GM23338 (cell line): ENCODE measurements around the gene KRTAP10-6. TPM values are rescaled to one million over a fixed set of nuclear protein-coding genes. Genes with fewer than 3 reads are reported as not detected.

Experiments
- ATAC-seq: fragments of 200-7000 bp; cut with Tn5 transposase; 3 replicates; pipeline ENCODE4 v1.9.1; 2020
- DNase-seq: peaks from one replicate; pipeline ENCODE4 v3.0.0-alpha.2; 2015; ENCODE audit warnings: low spot score
- H2AFZ ChIP-seq: fragments of 200-600 bp; sonication (generic); 2 replicates; pipeline ENCODE4 v1.8.0; 2016; ENCODE audit warnings: antibody characterized with exemption, mild to moderate bottlenecking, moderate library complexity
- H3F3A ChIP-seq: fragments of 200-600 bp; sonication (generic); replicated peaks from 2 replicates; pipeline ENCODE4 v1.8.0; 2017; ENCODE audit warnings: antibody characterized with exemption, mixed run types, low read depth
- H3K27ac ChIP-seq: fragments of 200-600 bp; sonication (generic); 2 replicates; pipeline ENCODE4 v1.6.1; 2016; ENCODE audit warnings: low read depth
- H3K27me3 ChIP-seq: fragments of 200-600 bp; sonication (generic); 2 replicates; pipeline ENCODE4 v1.8.0; 2016; ENCODE audit warnings: mild to moderate bottlenecking, mixed run types, moderate library complexity; ENCODE audit not compliant: insufficient read depth
- H3K36me3 ChIP-seq: fragments of 200-600 bp; sonication (generic); 2 replicates; pipeline ENCODE4 v1.8.0; 2016; ENCODE audit warnings: mild to moderate bottlenecking; ENCODE audit not compliant: insufficient read depth
- H3K4me1 ChIP-seq: fragments of 200-600 bp; sonication (generic); 2 replicates; pipeline ENCODE4 v1.8.0; 2016; ENCODE audit warnings: mild to moderate bottlenecking, moderate library complexity; ENCODE audit not compliant: insufficient read depth
- H3K4me2 ChIP-seq: fragments of 200-600 bp; sonication (generic); 2 replicates; pipeline ENCODE4 v1.7.1; 2017; ENCODE audit warnings: mixed run types
- H3K4me3 ChIP-seq: fragments of 200-600 bp; sonication (generic); 2 replicates; pipeline ENCODE4 v1.6.1; 2016; ENCODE audit warnings: mixed run types
- H3K79me2 ChIP-seq: fragments of 200-600 bp; sonication (generic); replicated peaks from 2 replicates; pipeline ENCODE4 v1.8.0; 2017; ENCODE audit warnings: mild to moderate bottlenecking; ENCODE audit not compliant: insufficient read depth
- H3K9me2 ChIP-seq: fragments of 200-600 bp; sonication (generic); 2 replicates; pipeline ENCODE4 v1.8.0; 2017; ENCODE audit not compliant: insufficient read depth
- H4K20me1 ChIP-seq: fragments of 200-600 bp; sonication (generic); replicated peaks from 2 replicates; pipeline ENCODE4 v1.8.0; 2017; ENCODE audit warnings: mild to moderate bottlenecking; ENCODE audit not compliant: insufficient read depth
- H3K27ac Mint-ChIP-seq: 2 replicates; pipeline ENCODE4 v1.8.0; 2020; ENCODE audit warnings: inconsistent platforms, mild to moderate bottlenecking, moderate library complexity, mixed read lengths
- H3K27me3 Mint-ChIP-seq: 3 replicates; pipeline ENCODE4 v1.8.0; 2022; ENCODE audit warnings: low read depth, mild to moderate bottlenecking, moderate library complexity, mixed read lengths, inconsistent platforms; ENCODE audit not compliant: insufficient read depth, poor library complexity
- H3K36me3 Mint-ChIP-seq: 3 replicates; pipeline ENCODE4 v1.8.0; 2021; ENCODE audit warnings: low read depth, mild to moderate bottlenecking, inconsistent platforms, moderate library complexity, mixed read lengths
- H3K4me1 Mint-ChIP-seq: 3 replicates; pipeline ENCODE4 v1.8.0; 2020; ENCODE audit warnings: mild to moderate bottlenecking, inconsistent platforms, mixed read lengths
- H3K4me3 Mint-ChIP-seq: 3 replicates; pipeline ENCODE4 v1.8.0; 2021; ENCODE audit warnings: moderate library complexity, mild to moderate bottlenecking, inconsistent platforms, mixed read lengths
- H3K9me3 Mint-ChIP-seq: 3 replicates; pipeline ENCODE4 v1.8.0; 2020; ENCODE audit warnings: moderate library complexity, mild to moderate bottlenecking, inconsistent platforms, mixed read lengths
- CREB1 ChIP-seq: fragments of 250-450 bp; sonication (Bioruptor Pico); IDR thresholded peaks from 2 replicates; pipeline ENCODE4 v1.5.0; 2020; ENCODE audit warnings: low read depth, mild to moderate bottlenecking, moderate library complexity
- EZH2 ChIP-seq: fragments of 200-600 bp; sonication (generic); IDR thresholded peaks from one replicate; pipeline ENCODE4 v1.8.0; 2017; ENCODE audit warnings: antibody characterized with exemption, mild to moderate bottlenecking, low read depth; ENCODE audit not compliant: unreplicated experiment
- EZH2phosphoT487 ChIP-seq: fragments of 200-600 bp; sonication (generic); IDR thresholded peaks from one replicate; pipeline ENCODE4 v1.8.1; 2018; ENCODE audit warnings: antibody characterized with exemption; ENCODE audit not compliant: unreplicated experiment
- JUNB ChIP-seq: IDR thresholded peaks from one replicate; pipeline ENCODE4 v1.6.1; 2016; ENCODE audit warnings: antibody characterized with exemption; ENCODE audit not compliant: unreplicated experiment
- NANOG ChIP-seq: IDR thresholded peaks from 2 replicates; pipeline ENCODE4 v1.6.1; 2016; ENCODE audit warnings: antibody characterized with exemption, borderline replicate concordance
- POLR2AphosphoS5 ChIP-seq: IDR thresholded peaks from 2 replicates; pipeline ENCODE4 v1.6.1; 2016; ENCODE audit warnings: antibody characterized with exemption, low read depth
- ZNF114 ChIP-seq: fragments of 250-450 bp; sonication (Bioruptor Pico); IDR thresholded peaks from 2 replicates; pipeline ENCODE4 v1.5.0; 2020; ENCODE audit warnings: mild to moderate bottlenecking, moderate library complexity
- ZNF331 ChIP-seq: fragments of 250-450 bp; sonication (Bioruptor Pico); IDR thresholded peaks from 2 replicates; pipeline ENCODE4 v1.5.0; 2020; ENCODE audit warnings: low read depth, mild to moderate bottlenecking, moderate library complexity
- polyA plus RNA-seq: library from polyadenylated mRNA; unstranded; fragments of >200 nt; fragmentation: Nextera tagmentation; extraction: Ambion mirVana; gene quantifications from 2 replicates; pipeline ENCODE4 v1.2.1, GENCODE V29; 2016
- total RNA-seq: library from RNA; depleted of rRNA; stranded (reverse); fragments of >200 nt; shearing (Covaris generic); gene quantifications from 2 replicates; pipeline ENCODE4 v1.2.3, GENCODE V29; 2014
- TF ChIP-seq, protein P1 (sequence below): IDR thresholded peaks from 2 replicates; pipeline ENCODE4 v1.6.1; 2016; ENCODE audit warnings: antibody characterized with exemption
- TF ChIP-seq, protein P2 (sequence below), 2 experiments: fragments of 200-600 bp in 1 of 2; sonication (generic) in 1 of 2; conservative IDR thresholded peaks; 2 replicates each; pipeline versions ENCODE4 v1.5.1 to v1.6.1; 2016 to 2017; ENCODE audit warnings: antibody characterized with exemption in 2 of 2, low read depth in 2 of 2, mild to moderate bottlenecking in 2 of 2, moderate library complexity in 1 of 2
- TF ChIP-seq, protein P3 (sequence below): fragments of 250-450 bp; sonication (Bioruptor Pico); IDR thresholded peaks from 2 replicates; pipeline ENCODE4 v1.5.0; 2020; ENCODE audit warnings: mild to moderate bottlenecking, moderate library complexity
- TF ChIP-seq, protein P4 (sequence below): IDR thresholded peaks from one replicate; pipeline ENCODE4 v1.6.1; 2018; ENCODE audit warnings: antibody characterized with exemption; ENCODE audit not compliant: unreplicated experiment

The KRTAP10-6 gene
- total and polyA plus RNA-seq, 2 experiments from 2014 or later, result not detected

DNA sequence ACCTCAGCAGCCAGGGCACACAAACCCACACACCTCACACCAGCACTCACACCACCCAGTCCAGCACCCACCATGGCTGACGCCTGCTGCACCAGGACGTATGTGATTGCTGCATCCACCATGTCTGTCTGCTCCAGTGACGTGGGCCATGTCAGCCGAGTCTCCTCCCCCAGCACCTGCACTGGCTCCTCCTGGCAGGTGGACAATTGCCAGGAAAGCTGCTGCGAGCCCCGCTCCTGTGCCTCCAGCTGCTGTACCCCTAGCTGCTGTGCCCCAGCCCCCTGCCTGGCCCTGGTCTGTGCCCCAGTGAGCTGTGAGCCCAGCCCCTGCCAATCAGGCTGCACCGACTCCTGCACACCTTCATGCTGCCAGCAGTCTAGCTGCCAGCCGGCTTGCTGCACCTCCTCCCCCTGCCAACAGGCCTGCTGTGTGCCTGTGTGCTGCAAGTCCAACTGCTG lies 19.8 kb upstream of the KRTAP10-6 start, which contains the start of gene KRTAP10-8:
Gene KRTAP10-8 (plus strand): TSS at position 51 of the 458 bp plus-strand sequence. CDS start 22 bp downstream, at position 73.
- peaks cover 8% of the 10 kb centered on the region for H3K27me3 Mint-ChIP-seq
- H3K27me3 ChIP-seq, result no peaks in the 10 kb centered on the region
- DNase-seq, result no peak
- no peaks in the 10 kb centered on the region for H4K20me1 ChIP-seq
- H3K4me1 Mint-ChIP-seq, result peaks cover 11% of the 10 kb centered on the region
- no peak within 1 kb of the TSS for H3K27ac Mint-ChIP-seq
- no peak within 1 kb of the TSS for H3K27ac ChIP-seq
- H3K4me1 ChIP-seq, result no peaks in the 10 kb centered on the region
- H3K36me3 Mint-ChIP-seq, result peaks cover 19% of the 10 kb centered on the region
- peaks cover 43% of the 10 kb centered on the region for H3K9me3 Mint-ChIP-seq
- no peak within 1 kb of the TSS for H3K4me2 ChIP-seq
- no peaks in the 10 kb centered on the region for H3K79me2 ChIP-seq
- no peaks in the 10 kb centered on the region for H3F3A ChIP-seq
- TF ChIP-seq, protein P1, sequence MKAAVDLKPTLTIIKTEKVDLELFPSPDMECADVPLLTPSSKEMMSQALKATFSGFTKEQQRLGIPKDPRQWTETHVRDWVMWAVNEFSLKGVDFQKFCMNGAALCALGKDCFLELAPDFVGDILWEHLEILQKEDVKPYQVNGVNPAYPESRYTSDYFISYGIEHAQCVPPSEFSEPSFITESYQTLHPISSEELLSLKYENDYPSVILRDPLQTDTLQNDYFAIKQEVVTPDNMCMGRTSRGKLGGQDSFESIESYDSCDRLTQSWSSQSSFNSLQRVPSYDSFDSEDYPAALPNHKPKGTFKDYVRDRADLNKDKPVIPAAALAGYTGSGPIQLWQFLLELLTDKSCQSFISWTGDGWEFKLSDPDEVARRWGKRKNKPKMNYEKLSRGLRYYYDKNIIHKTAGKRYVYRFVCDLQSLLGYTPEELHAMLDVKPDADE, result no peak
- TF ChIP-seq, protein P2, sequence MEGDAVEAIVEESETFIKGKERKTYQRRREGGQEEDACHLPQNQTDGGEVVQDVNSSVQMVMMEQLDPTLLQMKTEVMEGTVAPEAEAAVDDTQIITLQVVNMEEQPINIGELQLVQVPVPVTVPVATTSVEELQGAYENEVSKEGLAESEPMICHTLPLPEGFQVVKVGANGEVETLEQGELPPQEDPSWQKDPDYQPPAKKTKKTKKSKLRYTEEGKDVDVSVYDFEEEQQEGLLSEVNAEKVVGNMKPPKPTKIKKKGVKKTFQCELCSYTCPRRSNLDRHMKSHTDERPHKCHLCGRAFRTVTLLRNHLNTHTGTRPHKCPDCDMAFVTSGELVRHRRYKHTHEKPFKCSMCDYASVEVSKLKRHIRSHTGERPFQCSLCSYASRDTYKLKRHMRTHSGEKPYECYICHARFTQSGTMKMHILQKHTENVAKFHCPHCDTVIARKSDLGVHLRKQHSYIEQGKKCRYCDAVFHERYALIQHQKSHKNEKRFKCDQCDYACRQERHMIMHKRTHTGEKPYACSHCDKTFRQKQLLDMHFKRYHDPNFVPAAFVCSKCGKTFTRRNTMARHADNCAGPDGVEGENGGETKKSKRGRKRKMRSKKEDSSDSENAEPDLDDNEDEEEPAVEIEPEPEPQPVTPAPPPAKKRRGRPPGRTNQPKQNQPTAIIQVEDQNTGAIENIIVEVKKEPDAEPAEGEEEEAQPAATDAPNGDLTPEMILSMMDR (conservative IDR thresholded peaks at IDR 0.05; ENCODE audit: low read depth in 2 of 2), result no peak
- TF ChIP-seq JUNB (no peak), ZNF331 (no peak), POLR2AphosphoS5 (no peak), EZH2 (no peak), EZH2phosphoT487 (no peak), CREB1 (CRISPR knock-in tag) (no peak), NANOG (no peak), ZNF114 (CRISPR knock-in tag) (no peak)
- TF ChIP-seq, protein P3, sequence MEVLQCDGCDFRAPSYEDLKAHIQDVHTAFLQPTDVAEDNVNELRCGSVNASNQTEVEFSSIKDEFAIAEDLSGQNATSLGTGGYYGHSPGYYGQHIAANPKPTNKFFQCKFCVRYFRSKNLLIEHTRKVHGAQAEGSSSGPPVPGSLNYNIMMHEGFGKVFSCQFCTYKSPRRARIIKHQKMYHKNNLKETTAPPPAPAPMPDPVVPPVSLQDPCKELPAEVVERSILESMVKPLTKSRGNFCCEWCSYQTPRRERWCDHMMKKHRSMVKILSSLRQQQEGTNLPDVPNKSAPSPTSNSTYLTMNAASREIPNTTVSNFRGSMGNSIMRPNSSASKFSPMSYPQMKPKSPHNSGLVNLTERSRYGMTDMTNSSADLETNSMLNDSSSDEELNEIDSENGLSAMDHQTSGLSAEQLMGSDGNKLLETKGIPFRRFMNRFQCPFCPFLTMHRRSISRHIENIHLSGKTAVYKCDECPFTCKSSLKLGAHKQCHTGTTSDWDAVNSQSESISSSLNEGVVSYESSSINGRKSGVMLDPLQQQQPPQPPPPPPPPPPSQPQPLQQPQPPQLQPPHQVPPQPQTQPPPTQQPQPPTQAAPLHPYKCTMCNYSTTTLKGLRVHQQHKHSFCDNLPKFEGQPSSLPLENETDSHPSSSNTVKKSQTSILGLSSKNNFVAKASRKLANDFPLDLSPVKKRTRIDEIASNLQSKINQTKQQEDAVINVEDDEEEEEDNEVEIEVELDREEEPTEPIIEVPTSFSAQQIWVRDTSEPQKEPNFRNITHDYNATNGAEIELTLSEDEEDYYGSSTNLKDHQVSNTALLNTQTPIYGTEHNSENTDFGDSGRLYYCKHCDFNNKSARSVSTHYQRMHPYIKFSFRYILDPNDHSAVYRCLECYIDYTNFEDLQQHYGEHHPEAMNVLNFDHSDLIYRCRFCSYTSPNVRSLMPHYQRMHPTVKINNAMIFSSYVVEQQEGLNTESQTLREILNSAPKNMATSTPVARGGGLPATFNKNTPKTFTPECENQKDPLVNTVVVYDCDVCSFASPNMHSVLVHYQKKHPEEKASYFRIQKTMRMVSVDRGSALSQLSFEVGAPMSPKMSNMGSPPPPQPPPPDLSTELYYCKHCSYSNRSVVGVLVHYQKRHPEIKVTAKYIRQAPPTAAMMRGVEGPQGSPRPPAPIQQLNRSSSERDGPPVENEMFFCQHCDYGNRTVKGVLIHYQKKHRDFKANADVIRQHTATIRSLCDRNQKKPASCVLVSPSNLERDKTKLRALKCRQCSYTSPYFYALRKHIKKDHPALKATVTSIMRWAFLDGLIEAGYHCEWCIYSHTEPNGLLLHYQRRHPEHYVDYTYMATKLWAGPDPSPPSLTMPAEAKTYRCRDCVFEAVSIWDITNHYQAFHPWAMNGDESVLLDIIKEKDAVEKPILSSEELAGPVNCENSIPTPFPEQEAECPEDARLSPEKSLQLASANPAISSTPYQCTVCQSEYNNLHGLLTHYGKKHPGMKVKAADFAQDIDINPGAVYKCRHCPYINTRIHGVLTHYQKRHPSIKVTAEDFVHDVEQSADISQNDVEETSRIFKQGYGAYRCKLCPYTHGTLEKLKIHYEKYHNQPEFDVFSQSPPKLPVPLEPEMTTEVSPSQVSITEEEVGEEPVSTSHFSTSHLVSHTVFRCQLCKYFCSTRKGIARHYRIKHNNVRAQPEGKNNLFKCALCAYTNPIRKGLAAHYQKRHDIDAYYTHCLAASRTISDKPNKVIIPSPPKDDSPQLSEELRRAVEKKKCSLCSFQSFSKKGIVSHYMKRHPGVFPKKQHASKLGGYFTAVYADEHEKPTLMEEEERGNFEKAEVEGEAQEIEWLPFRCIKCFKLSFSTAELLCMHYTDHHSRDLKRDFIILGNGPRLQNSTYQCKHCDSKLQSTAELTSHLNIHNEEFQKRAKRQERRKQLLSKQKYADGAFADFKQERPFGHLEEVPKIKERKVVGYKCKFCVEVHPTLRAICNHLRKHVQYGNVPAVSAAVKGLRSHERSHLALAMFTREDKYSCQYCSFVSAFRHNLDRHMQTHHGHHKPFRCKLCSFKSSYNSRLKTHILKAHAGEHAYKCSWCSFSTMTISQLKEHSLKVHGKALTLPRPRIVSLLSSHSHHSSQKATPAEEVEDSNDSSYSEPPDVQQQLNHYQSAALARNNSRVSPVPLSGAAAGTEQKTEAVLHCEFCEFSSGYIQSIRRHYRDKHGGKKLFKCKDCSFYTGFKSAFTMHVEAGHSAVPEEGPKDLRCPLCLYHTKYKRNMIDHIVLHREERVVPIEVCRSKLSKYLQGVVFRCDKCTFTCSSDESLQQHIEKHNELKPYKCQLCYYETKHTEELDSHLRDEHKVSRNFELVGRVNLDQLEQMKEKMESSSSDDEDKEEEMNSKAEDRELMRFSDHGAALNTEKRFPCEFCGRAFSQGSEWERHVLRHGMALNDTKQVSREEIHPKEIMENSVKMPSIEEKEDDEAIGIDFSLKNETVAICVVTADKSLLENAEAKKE (CRISPR knock-in tag), result no peak
- TF ChIP-seq, protein P4, sequence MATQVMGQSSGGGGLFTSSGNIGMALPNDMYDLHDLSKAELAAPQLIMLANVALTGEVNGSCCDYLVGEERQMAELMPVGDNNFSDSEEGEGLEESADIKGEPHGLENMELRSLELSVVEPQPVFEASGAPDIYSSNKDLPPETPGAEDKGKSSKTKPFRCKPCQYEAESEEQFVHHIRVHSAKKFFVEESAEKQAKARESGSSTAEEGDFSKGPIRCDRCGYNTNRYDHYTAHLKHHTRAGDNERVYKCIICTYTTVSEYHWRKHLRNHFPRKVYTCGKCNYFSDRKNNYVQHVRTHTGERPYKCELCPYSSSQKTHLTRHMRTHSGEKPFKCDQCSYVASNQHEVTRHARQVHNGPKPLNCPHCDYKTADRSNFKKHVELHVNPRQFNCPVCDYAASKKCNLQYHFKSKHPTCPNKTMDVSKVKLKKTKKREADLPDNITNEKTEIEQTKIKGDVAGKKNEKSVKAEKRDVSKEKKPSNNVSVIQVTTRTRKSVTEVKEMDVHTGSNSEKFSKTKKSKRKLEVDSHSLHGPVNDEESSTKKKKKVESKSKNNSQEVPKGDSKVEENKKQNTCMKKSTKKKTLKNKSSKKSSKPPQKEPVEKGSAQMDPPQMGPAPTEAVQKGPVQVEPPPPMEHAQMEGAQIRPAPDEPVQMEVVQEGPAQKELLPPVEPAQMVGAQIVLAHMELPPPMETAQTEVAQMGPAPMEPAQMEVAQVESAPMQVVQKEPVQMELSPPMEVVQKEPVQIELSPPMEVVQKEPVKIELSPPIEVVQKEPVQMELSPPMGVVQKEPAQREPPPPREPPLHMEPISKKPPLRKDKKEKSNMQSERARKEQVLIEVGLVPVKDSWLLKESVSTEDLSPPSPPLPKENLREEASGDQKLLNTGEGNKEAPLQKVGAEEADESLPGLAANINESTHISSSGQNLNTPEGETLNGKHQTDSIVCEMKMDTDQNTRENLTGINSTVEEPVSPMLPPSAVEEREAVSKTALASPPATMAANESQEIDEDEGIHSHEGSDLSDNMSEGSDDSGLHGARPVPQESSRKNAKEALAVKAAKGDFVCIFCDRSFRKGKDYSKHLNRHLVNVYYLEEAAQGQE, result no peak
- no peak for ATAC-seq
- no peak within 1 kb of the TSS for H3K4me3 Mint-ChIP-seq
- no peak within 1 kb of the TSS for H2AFZ ChIP-seq
- H3K4me3 ChIP-seq, result no peak within 1 kb of the TSS
- H3K36me3 ChIP-seq, result 0 out of 2 replicates have a peak, but pooled peaks cover 4% of the 10 kb centered on the region
- no peaks in the 10 kb centered on the region for H3K9me2 ChIP-seq
